ENCODE data around the gene SLC25A26. TPM values are rescaled to one million over a fixed set of nuclear protein-coding genes. Genes with fewer than 3 reads are reported as not detected.
"Not testable (repeated sequence)": the region's sequence is repeated elsewhere in the genome, so short reads cannot be mapped to it uniquely, and the experiment has no call there.

Gene SLC25A26
- total RNA-seq, 1 donor from 2014 or later, result 19.2 TPM

DNA sequence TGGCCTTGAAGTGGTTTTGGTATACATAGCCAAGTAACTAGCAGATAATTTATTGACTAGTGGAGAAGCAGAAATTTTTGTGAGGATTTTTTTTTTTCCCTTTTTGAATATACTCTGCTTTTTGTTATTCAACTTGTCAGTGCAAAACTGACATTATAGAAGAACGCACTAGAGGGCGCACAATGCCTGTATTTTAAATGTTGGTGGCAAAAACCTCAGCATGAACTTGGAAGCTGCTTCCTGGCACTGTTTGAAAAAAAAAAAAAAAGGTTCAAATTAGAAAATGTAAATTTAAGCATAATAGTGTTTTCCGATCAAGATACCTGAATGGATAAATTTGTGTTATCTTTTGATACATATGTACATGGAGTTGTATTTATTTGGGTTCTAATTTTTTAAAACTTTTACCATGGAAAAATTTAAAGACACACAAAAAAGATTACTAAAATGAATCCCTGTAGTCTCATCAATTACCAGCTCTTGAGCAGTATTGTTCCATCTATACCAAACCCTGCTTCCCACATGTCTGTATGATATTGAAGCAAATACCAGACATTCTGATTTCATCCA is 56.0 kb downstream of the SLC25A26 start:
- no peak overlapping the region for H3K4me3 Mint-ChIP-seq
- peaks cover 13% of the 10 kb centered on the region for H3K4me1 Mint-ChIP-seq
- H3K36me3 Mint-ChIP-seq, result peaks cover 14% of the 10 kb centered on the region
- DNase-seq (ENCODE audit: low spot score in 2 of 2, unreplicated experiment in 2 of 2), result peak in 1 of 2 experiments; percentile 69
- H3K27ac Mint-ChIP-seq, result no peak overlapping the region
- TF ChIP-seq CTCF (IDR thresholded peaks at IDR 0.05; ENCODE audit: unreplicated experiment), result peak; percentile 75
- no peaks in the 10 kb centered on the region for H3K27me3 Mint-ChIP-seq (ENCODE audit: low read depth)
- peaks cover 8% of the 10 kb centered on the region for H3K9me3 Mint-ChIP-seq

DNA sequence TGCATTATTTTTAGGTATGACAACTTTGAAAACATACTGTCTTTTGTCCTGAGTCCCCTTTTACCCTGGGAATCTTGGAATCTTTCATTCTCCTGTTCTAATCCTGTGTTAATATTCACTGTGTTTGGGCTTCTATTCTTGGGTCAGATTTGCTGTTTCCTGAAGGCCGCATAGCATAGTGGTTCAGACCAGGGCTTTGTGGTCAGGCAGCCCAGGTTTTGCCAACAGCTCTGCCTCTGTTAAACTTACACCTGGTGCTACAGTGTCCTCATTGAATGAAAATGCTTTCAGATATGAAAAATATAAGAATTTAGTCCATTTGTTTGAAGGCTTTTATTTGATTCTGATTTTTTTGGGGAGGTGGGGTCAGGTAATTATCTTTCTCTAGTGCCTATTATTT is 58.4 kb downstream of the SLC25A26 start:
- Mint-ChIP-seq H3K27ac (no peak overlapping the region), H3K36me3 (peaks cover 4% of the 10 kb centered on the region), H3K27me3 (ENCODE audit: low read depth) (no peaks in the 10 kb centered on the region), H3K9me3 (peaks cover 3% of the 10 kb centered on the region), H3K4me3 (no peak overlapping the region), H3K4me1 (peaks cover 13% of the 10 kb centered on the region)
- DNase-seq (ENCODE audit: low spot score in 2 of 2, unreplicated experiment in 2 of 2), result no peak
- TF ChIP-seq CTCF (IDR thresholded peaks at IDR 0.05; ENCODE audit: unreplicated experiment), result no peak

GRCh38 chr3:66280304-66280703 is 59.5 kb downstream of the SLC25A26 start:
- H3K4me3 Mint-ChIP-seq, result no peak overlapping the region
- H3K27ac Mint-ChIP-seq, result peak overlapping the region; percentile 68
- no peak for TF ChIP-seq CTCF (IDR thresholded peaks at IDR 0.05; ENCODE audit: unreplicated experiment)
- H3K36me3 Mint-ChIP-seq, result peaks cover 3% of the 10 kb centered on the region
- H3K9me3 Mint-ChIP-seq, result peaks cover 2% of the 10 kb centered on the region
- peaks cover 13% of the 10 kb centered on the region for H3K4me1 Mint-ChIP-seq
- no peak for DNase-seq (ENCODE audit: low spot score in 2 of 2, unreplicated experiment in 2 of 2)
- H3K27me3 Mint-ChIP-seq (ENCODE audit: low read depth), result no peaks in the 10 kb centered on the region

DNA sequence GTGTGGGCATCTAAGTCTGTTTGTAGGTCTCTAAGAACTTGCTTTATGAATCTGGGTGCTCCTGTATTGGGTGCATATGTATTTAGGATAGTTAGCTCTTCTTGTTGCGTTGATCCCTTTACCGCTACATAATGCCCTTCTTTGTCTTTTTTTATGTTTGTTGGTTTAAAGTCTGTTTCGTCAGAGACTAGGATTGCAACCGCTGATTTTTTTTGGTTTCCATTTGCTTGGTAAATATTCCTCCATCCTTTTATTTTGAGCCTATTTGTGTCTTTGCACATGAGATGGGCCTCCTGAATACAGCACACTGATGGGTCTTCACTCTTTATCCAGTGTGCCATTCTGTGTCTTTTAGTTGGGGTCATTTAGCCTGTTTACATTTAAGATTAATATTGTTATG is 71.1 kb downstream of the SLC25A26 start:
- not testable (repeated sequence) for DNase-seq (ENCODE audit: low spot score in 2 of 2, unreplicated experiment in 2 of 2); H3K4me3 Mint-ChIP-seq; H3K36me3 Mint-ChIP-seq; H3K27me3 Mint-ChIP-seq (ENCODE audit: low read depth); H3K27ac Mint-ChIP-seq; H3K4me1 Mint-ChIP-seq
- peaks cover 37% of the 10 kb centered on the region for H3K9me3 Mint-ChIP-seq

- no peaks in the 10 kb centered on the region for H3K27me3 Mint-ChIP-seq (ENCODE audit: low read depth)
- H3K4me1 Mint-ChIP-seq, result peaks cover 31% of the 10 kb centered on the region
- TF ChIP-seq CTCF (IDR thresholded peaks at IDR 0.05; ENCODE audit: unreplicated experiment), result no peak
- no peaks in the 10 kb centered on the region for H3K36me3 Mint-ChIP-seq
- H3K9me3 Mint-ChIP-seq, result no peaks in the 10 kb centered on the region
- no peak overlapping the region for H3K4me3 Mint-ChIP-seq
- peak overlapping the region; percentile 72 for H3K27ac Mint-ChIP-seq
- no peak for DNase-seq (ENCODE audit: low spot score in 2 of 2, unreplicated experiment in 2 of 2)
Observed at GRCh38 chr3:66297260-66297873, 76.6 kb downstream of the SLC25A26 start.

DNA sequence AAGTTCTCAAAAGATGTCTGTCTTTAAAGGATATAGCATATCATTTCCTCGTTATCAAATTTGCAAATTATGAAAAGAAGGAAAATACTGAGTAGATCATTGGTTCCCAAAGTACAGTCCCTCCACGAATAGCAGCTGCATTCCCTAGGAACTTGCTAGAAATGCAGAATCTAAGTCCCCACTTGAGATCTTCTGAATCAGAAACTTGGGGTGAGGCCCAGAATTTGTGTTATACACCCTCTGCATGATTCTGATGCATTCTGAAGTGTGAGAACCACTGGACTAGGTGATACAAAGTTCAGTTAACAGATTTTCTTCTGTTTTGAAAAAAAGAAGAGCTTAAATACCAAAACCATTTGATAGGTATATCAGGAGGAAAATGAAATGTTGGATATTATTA is 77.1 kb downstream of the SLC25A26 start:
- no peaks in the 10 kb centered on the region for H3K9me3 Mint-ChIP-seq
- peaks cover 31% of the 10 kb centered on the region for H3K4me1 Mint-ChIP-seq
- DNase-seq (ENCODE audit: low spot score in 2 of 2, unreplicated experiment in 2 of 2), result no peak
- no peak overlapping the region for H3K4me3 Mint-ChIP-seq
- no peaks in the 10 kb centered on the region for H3K27me3 Mint-ChIP-seq (ENCODE audit: low read depth)
- TF ChIP-seq CTCF (IDR thresholded peaks at IDR 0.05; ENCODE audit: unreplicated experiment), result no peak
- peak overlapping the region; percentile 72 for H3K27ac Mint-ChIP-seq
- H3K36me3 Mint-ChIP-seq, result no peaks in the 10 kb centered on the region
